Loucy (cell line): ENCODE measurements around the gene DNAH7.

Source experiments
- H2AFZ ChIP-seq: fragments of 200-600 bp; sonication (generic); 2 replicates; pipeline ENCODE4 v1.6.0; 2016; ENCODE audit warnings: antibody characterized with exemption, mild to moderate bottlenecking, low read length, moderate library complexity
- H3F3A ChIP-seq: fragments of 200-600 bp; 2 replicates; pipeline ENCODE4 v1.6.0; 2016; ENCODE audit warnings: antibody characterized with exemption, low read depth, mild to moderate bottlenecking
- H3K27me3 ChIP-seq: fragments of 200-600 bp; sonication (generic); 2 replicates; pipeline ENCODE4 v1.6.1; 2014; ENCODE audit warnings: low read length, mild to moderate bottlenecking; ENCODE audit not compliant: insufficient read depth, poor library complexity, severe bottlenecking
- H3K36me3 ChIP-seq: fragments of 200-600 bp; sonication (generic); 2 replicates; pipeline ENCODE4 v1.6.1; 2016; ENCODE audit warnings: low read length; ENCODE audit not compliant: insufficient read depth
- H3K4me1 ChIP-seq: fragments of 200-600 bp; sonication (generic); 2 replicates; pipeline ENCODE4 v1.5.1; 2014; ENCODE audit warnings: low read length, mild to moderate bottlenecking; ENCODE audit not compliant: insufficient read depth, poor library complexity, severe bottlenecking
- H3K4me2 ChIP-seq: fragments of 200-600 bp; sonication (generic); 2 replicates; pipeline ENCODE4 v1.6.0; 2014; ENCODE audit warnings: antibody characterized with exemption, low read length, low read depth, mild to moderate bottlenecking; ENCODE audit not compliant: poor library complexity, severe bottlenecking
- H3K4me3 ChIP-seq: fragments of 200-600 bp; sonication (generic); 2 replicates; pipeline ENCODE4 v1.5.1; 2014; ENCODE audit warnings: low read length, mild to moderate bottlenecking, mixed read lengths; ENCODE audit not compliant: poor library complexity, severe bottlenecking
- H3K79me2 ChIP-seq: fragments of 200-600 bp; sonication (generic); 2 replicates; pipeline ENCODE4 v1.6.1; 2014; ENCODE audit warnings: low read length; ENCODE audit not compliant: insufficient read depth
- H3K9ac ChIP-seq: fragments of 200-600 bp; sonication (generic); 2 replicates; pipeline ENCODE4 v1.6.0; 2014; ENCODE audit warnings: mild to moderate bottlenecking, low read depth, low read length, moderate library complexity; ENCODE audit not compliant: poor library complexity, severe bottlenecking
- H3K9me2 ChIP-seq: fragments of 200-600 bp; sonication (generic); replicated peaks from 2 replicates; pipeline ENCODE4 v1.6.1; 2016; ENCODE audit warnings: low read depth, low read length, mixed read lengths
- H3K9me3 ChIP-seq: fragments of 200-600 bp; sonication (generic); 2 replicates; pipeline ENCODE4 v1.6.1; 2014; ENCODE audit warnings: mild to moderate bottlenecking, antibody characterized with exemption, low read length, low read depth; ENCODE audit not compliant: insufficient read depth
- H4K20me1 ChIP-seq: fragments of 200-600 bp; sonication (generic); 2 replicates; pipeline ENCODE4 v1.6.0; 2014; ENCODE audit warnings: antibody characterized with exemption, low read length, mild to moderate bottlenecking; ENCODE audit not compliant: insufficient read depth, poor library complexity, severe bottlenecking
- CTCF ChIP-seq: fragments of 200-600 bp; sonication (generic); conservative IDR thresholded peaks from 2 replicates; pipeline ENCODE4 v1.5.1; 2014; ENCODE audit warnings: mild to moderate bottlenecking, antibody characterized with exemption, low read length
- EZH2phosphoT487 ChIP-seq: fragments of 200-600 bp; IDR thresholded peaks from 2 replicates; pipeline ENCODE4 v1.6.1; 2018; ENCODE audit warnings: antibody characterized with exemption, mild to moderate bottlenecking, moderate library complexity, borderline replicate concordance

DNAH7 gene

GRCh38 chr2:196012314-196012713, 56.3 kb downstream of the DNAH7 start:
- Histone ChIP-seq H3K9me3 (no peaks in the 10 kb centered on the region), H3K9ac (no peak overlapping the region), H3K79me2 (no peaks in the 10 kb centered on the region), H3K4me1 (no peaks in the 10 kb centered on the region), H3K27me3 (no peaks in the 10 kb centered on the region), H3K4me3 (no peak overlapping the region), H3K36me3 (no peaks in the 10 kb centered on the region), H3F3A (no peaks in the 10 kb centered on the region), H4K20me1 (no peaks in the 10 kb centered on the region), H2AFZ (no peak overlapping the region), H3K9me2 (no peaks in the 10 kb centered on the region), H3K4me2 (no peak overlapping the region)
- TF ChIP-seq CTCF (no peak), EZH2phosphoT487 (no peak)

GRCh38 chr2:196000551-196000950, 68.1 kb downstream of the DNAH7 start:
- H3K9me3 ChIP-seq: no peaks in the 10 kb centered on the region
- H4K20me1 ChIP-seq: no peaks in the 10 kb centered on the region
- no peaks in the 10 kb centered on the region for H3K36me3 ChIP-seq
- TF ChIP-seq CTCF: no peak
- TF ChIP-seq EZH2phosphoT487: no peak
- no peaks in the 10 kb centered on the region for H3F3A ChIP-seq
- no peak overlapping the region for H3K4me2 ChIP-seq
- no peak overlapping the region for H3K9ac ChIP-seq
- H2AFZ ChIP-seq: no peak overlapping the region
- H3K4me3 ChIP-seq: no peak overlapping the region
- H3K27me3 ChIP-seq: no peaks in the 10 kb centered on the region
- no peaks in the 10 kb centered on the region for H3K4me1 ChIP-seq
- no peaks in the 10 kb centered on the region for H3K79me2 ChIP-seq
- H3K9me2 ChIP-seq: no peaks in the 10 kb centered on the region

- H3K79me2 ChIP-seq: no peaks in the 10 kb centered on the region
- no peak overlapping the region for H3K4me2 ChIP-seq
- H2AFZ ChIP-seq: no peak overlapping the region
- no peak for TF ChIP-seq EZH2phosphoT487
- no peak for TF ChIP-seq CTCF
- no peaks in the 10 kb centered on the region for H3F3A ChIP-seq
- no peaks in the 10 kb centered on the region for H3K9me2 ChIP-seq
- H3K9ac ChIP-seq: no peak overlapping the region
- no peaks in the 10 kb centered on the region for H4K20me1 ChIP-seq
- H3K36me3 ChIP-seq: no peaks in the 10 kb centered on the region
- no peaks in the 10 kb centered on the region for H3K27me3 ChIP-seq
- H3K9me3 ChIP-seq: no peaks in the 10 kb centered on the region
- H3K4me3 ChIP-seq: no peak overlapping the region
- H3K4me1 ChIP-seq: no peaks in the 10 kb centered on the region
Measured at GRCh38 chr2:195998070-195998469, 70.6 kb downstream of the DNAH7 start.
